Activated naive CD8-positive, alpha-beta T cell treated with anti-CD3 and anti-CD28 coated beads for 36 hours (primary cell): Measurements from ENCODE around the gene KLF8. TPM values are rescaled to one million over a fixed set of nuclear protein-coding genes. Genes with fewer than 3 reads are reported as not detected.
"Not testable (repeated sequence)": the region's sequence is repeated elsewhere in the genome, so short reads cannot be mapped to it uniquely, and the experiment has no call there.

Experiments used
- DNase-seq: peaks from one replicate; pipeline ENCODE4 v3.0.0; 2021
- H3K27ac Mint-ChIP-seq: one replicate; pipeline ENCODE4 v1.8.0; 2022; ENCODE audit warnings: mild to moderate bottlenecking, moderate library complexity, mixed read lengths
- H3K27me3 Mint-ChIP-seq: one replicate; pipeline ENCODE4 v1.8.0; 2022; ENCODE audit warnings: mild to moderate bottlenecking, mixed read lengths
- H3K36me3 Mint-ChIP-seq: one replicate; pipeline ENCODE4 v1.8.0; 2021; ENCODE audit warnings: mild to moderate bottlenecking, mixed read lengths
- H3K4me1 Mint-ChIP-seq: one replicate; pipeline ENCODE4 v1.8.0; 2021; ENCODE audit warnings: mixed read lengths
- H3K4me3 Mint-ChIP-seq: one replicate; pipeline ENCODE4 v1.8.0; 2022; ENCODE audit warnings: mild to moderate bottlenecking, moderate library complexity, mixed read lengths
- H3K9me3 Mint-ChIP-seq: one replicate; pipeline ENCODE4 v1.8.0; 2022; ENCODE audit warnings: mixed read lengths
- total RNA-seq, 2 experiments: library from RNA; stranded (reverse); gene quantifications; one replicate each; pipeline ENCODE4 v1.2.3, GENCODE V29; 2021

The KLF8 gene
- total RNA-seq: 1 to 10 TPM; 1.6 to 1.7 TPM

DNA sequence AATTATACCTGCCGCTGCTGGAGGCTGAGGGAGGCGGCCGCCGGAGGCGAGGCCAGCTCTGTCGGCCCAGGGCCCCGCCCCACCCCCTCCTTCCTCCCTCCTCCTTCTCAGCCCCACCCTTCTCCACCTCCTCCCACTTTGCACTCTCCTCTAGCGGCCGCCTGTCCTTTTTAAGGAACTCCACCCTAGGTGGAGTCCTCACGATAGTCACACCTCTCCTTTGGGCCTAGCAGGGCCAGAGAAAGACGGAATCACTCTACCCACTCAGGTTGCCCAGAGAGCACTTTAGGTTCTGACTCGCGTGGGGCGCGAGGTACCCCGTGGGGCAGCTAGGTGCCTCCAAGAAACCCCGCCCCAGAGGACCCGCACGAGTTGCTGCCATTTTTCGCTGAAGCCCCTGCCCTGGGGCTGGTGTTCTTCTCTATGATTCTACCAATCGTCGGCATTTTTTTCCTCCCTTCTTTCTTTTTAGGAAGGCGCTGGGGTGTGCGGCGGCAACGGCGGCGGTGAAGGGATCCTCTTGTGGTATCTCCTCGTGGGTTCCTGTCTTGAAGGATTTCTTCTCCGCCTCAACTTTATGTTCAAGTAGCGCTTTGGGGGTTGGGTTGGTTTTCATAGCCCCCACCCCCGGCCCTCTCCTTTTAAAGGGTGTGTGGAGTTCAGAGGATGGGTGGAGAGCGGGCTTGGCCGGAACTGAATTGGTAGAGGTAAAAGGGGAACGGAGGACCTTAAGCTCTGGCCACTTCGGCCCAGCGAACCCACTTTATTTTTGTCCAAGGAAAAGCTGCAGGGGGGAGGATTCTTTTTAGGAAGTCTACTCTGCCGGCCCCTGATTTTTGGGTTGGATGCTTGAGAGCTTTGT is at the start of gene KLF8:
Gene KLF8, plus strand, starts transcription at position 136 of the 862 bp plus-strand sequence. CDS start 979 bp downstream, outside the sequence.
- Mint-ChIP-seq H3K27me3 (peaks cover 12% of the 10 kb centered on the region), H3K9me3 (no peaks in the 10 kb centered on the region), H3K4me3 (peak within 1 kb of the TSS; percentile 76), H3K4me1 (peaks cover 4% of the 10 kb centered on the region), H3K27ac (peak within 1 kb of the TSS; percentile 42), H3K36me3 (no peaks in the 10 kb centered on the region)
- DNase-seq: peak; percentile 20

- H3K27ac Mint-ChIP-seq: not testable (repeated sequence)
These were observed 25.2 kb upstream of the KLF8 start for GRCh38 chrX:56206945-56207344.

GRCh38 chrX:56211701-56212100 is 20.5 kb upstream of the KLF8 start:
- Mint-ChIP-seq H3K4me1 (no peaks in the 10 kb centered on the region), H3K9me3 (peaks cover 3% of the 10 kb centered on the region), H3K27me3 (no peaks in the 10 kb centered on the region), H3K4me3 (no peak overlapping the region), H3K36me3 (peaks cover 2% of the 10 kb centered on the region), H3K27ac (no peak overlapping the region)
- DNase-seq: no peak

More at GRCh38 chrX:56206945-56207344, 25.2 kb upstream of the KLF8 start:
- not testable (repeated sequence) for H3K36me3 Mint-ChIP-seq, H3K9me3 Mint-ChIP-seq, H3K4me3 Mint-ChIP-seq, DNase-seq, H3K4me1 Mint-ChIP-seq, H3K27me3 Mint-ChIP-seq

DNA sequence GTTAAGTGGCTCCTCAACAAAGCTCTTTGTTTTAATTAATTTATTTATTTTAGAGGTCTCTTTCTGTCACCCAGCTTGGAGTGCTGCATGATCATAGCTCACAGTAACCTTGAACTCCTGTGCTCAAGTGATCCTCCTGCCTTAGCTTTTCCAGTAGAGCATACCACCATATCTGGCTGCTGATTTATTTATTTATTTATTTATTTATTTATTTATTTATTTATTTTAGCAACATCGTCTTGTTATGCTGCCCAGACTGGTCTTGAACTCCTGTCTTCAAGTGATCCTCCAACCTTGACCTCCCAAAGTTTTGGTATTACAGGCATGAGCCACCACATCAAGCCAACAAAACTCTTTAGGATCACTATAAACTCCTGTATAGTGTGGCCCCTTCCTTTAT is 15.8 kb upstream of the KLF8 start:
- H3K27me3 Mint-ChIP-seq: no peaks in the 10 kb centered on the region
- no peak overlapping the region for H3K27ac Mint-ChIP-seq
- no peak for DNase-seq
- H3K36me3 Mint-ChIP-seq: no peaks in the 10 kb centered on the region
- no peaks in the 10 kb centered on the region for H3K9me3 Mint-ChIP-seq
- no peaks in the 10 kb centered on the region for H3K4me1 Mint-ChIP-seq
- no peak overlapping the region for H3K4me3 Mint-ChIP-seq

DNA sequence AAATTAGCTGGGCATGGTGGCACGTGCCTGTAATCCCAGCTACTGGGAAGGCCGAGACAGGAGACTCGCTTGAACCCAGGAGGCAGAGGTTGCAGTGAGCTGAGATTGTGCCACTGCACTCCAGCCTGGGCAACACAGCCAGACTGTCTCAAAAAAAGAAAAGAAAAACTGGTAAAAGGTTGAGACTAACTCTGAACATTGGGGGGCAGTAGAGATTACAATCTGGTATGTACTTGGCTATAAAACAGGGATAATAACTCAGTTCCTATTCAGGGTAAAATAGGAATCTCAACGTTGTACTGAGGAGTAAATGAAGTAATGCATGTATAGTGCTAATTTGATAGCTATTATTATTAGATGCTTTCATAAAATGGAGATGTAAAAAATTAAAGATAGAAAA is 12.5 kb upstream of the KLF8 start:
- Mint-ChIP-seq H3K27me3 (no peaks in the 10 kb centered on the region), H3K4me1 (no peaks in the 10 kb centered on the region), H3K36me3 (no peaks in the 10 kb centered on the region), H3K4me3 (no peak overlapping the region), H3K9me3 (no peaks in the 10 kb centered on the region), H3K27ac (no peak overlapping the region)
- DNase-seq: no peak

DNA sequence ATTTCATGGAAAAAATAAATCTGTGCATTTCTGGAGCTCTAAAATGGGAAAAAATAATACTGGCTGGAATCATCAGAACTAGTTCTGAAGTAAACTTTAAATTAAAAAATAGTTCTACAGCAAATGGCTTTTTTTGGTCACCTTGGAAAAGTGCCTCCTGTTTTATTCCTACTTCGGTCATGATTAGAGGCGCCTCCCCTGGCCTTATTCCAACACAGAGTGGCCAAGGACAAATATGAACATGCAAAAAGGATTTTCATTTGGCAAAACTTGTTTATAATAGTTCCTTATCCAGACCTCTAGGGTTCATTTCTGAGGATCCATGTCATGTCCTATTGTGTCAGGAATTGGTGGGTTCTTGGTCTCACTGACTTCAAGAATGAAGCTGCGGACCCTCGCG is 11.1 kb upstream of the KLF8 start:
- Mint-ChIP-seq H3K9me3 (no peaks in the 10 kb centered on the region), H3K27me3 (no peaks in the 10 kb centered on the region), H3K4me1 (no peaks in the 10 kb centered on the region), H3K36me3 (no peaks in the 10 kb centered on the region), H3K27ac (no peak overlapping the region), H3K4me3 (no peak overlapping the region)
- no peak for DNase-seq

- Mint-ChIP-seq H3K9me3 (no peaks in the 10 kb centered on the region), H3K4me3 (no peak overlapping the region), H3K27me3 (no peaks in the 10 kb centered on the region), H3K27ac (no peak overlapping the region), H3K4me1 (no peaks in the 10 kb centered on the region), H3K36me3 (no peaks in the 10 kb centered on the region)
- DNase-seq: no peak
These were observed 9.6 kb upstream of the KLF8 start for GRCh38 chrX:56222473-56223000.

GRCh38 chrX:56226980-56227379 is 5.2 kb upstream of the KLF8 start:
- Mint-ChIP-seq H3K27ac (no peak overlapping the region), H3K9me3 (no peaks in the 10 kb centered on the region), H3K4me3 (no peak overlapping the region), H3K4me1 (no peaks in the 10 kb centered on the region), H3K27me3 (peaks cover 12% of the 10 kb centered on the region), H3K36me3 (no peaks in the 10 kb centered on the region)
- DNase-seq: no peak

- DNase-seq: no peak
- Mint-ChIP-seq H3K36me3 (no peaks in the 10 kb centered on the region), H3K27me3 (peaks cover 12% of the 10 kb centered on the region), H3K27ac (no peak overlapping the region), H3K4me1 (peaks cover 4% of the 10 kb centered on the region), H3K4me3 (no peak overlapping the region), H3K9me3 (no peaks in the 10 kb centered on the region)
These were observed 3.2 kb upstream of the KLF8 start for GRCh38 chrX:56228914-56229313.

DNA sequence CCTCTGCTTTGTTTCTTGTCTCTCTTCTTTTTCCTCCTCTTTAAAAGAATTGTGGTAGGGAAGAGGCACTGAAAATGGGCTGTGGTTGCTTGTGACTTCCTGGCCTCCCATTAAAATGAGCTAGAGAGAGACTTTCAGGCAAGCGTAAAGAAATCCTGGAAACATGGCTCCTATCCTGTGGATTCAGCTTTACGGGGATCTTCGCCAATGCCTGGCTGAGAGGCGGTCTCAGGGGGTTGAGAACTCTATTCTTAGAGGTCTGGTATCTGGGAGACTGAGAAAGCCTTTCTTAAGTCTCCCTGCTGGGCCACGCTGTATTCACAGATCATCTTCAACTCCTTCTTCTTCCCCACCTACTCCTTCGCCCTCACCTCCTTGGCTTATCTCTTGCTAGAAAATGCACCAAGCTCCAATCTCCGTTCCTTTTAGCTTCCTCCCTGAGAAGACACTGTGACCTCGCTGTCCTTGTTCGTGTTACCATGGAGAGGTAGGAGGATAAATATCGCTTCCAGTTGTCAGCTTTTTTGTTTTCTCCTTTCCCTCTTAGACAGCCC is 542 bp upstream of the KLF8 start:
- H3K27me3 Mint-ChIP-seq: peaks cover 12% of the 10 kb centered on the region
- H3K4me1 Mint-ChIP-seq: peaks cover 4% of the 10 kb centered on the region
- no peak overlapping the region for H3K27ac Mint-ChIP-seq
- DNase-seq: no peak
- H3K9me3 Mint-ChIP-seq: no peaks in the 10 kb centered on the region
- H3K36me3 Mint-ChIP-seq: no peaks in the 10 kb centered on the region
- H3K4me3 Mint-ChIP-seq: peak overlapping the region; percentile 61

DNA sequence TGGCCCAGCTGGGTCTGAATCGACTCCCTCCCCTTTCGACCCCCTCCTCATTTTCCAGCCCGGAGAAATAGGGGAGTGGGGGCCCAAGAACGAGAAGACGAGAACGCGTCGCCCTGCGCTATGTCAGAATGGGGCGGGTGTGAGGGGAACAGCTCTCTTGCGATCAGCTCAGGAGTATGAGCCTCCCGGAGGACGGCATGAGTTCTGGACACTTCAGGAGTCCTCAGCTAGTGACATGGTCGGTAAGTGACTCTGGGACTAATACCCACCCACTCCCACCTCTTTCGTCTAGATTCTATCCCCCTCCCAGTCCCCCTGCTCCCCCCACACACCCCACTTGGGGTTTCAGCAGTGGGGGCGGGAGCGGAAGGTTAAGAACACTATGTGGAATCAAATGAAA is 944 bp downstream of the KLF8 start:
- Mint-ChIP-seq H3K36me3 (no peaks in the 10 kb centered on the region), H3K27ac (no peak overlapping the region), H3K9me3 (no peaks in the 10 kb centered on the region), H3K4me3 (peak overlapping the region; percentile 76), H3K27me3 (peaks cover 12% of the 10 kb centered on the region), H3K4me1 (peaks cover 4% of the 10 kb centered on the region)
- no peak for DNase-seq

DNA sequence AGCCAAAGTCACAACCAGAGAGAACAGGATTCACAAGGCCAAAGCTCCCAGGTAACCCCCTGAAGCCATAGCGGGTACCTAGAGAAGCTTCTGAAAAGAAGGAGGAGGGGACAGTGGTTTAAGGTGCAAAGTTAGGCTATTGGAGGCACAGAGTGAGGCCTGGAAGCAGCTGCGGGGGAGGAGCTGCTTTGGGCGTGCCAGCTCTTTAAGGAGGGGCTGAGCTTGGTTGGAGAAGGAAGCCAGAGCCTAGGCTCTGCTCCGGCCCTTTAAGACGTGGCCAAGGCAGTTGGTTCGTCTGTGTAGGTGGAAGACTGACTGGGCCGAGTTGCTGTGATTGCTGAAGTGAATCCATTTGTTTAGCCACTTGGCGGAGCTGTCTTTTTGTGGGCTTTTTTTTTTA is 1.5 kb downstream of the KLF8 start:
- Mint-ChIP-seq H3K27me3 (peaks cover 12% of the 10 kb centered on the region), H3K4me1 (peaks cover 4% of the 10 kb centered on the region), H3K9me3 (no peaks in the 10 kb centered on the region), H3K4me3 (peak overlapping the region; percentile 76), H3K27ac (no peak overlapping the region), H3K36me3 (no peaks in the 10 kb centered on the region)
- DNase-seq: no peak

GRCh38 chrX:56248492-56248891 is 16.3 kb downstream of the KLF8 start:
- Mint-ChIP-seq H3K4me3 (no peak overlapping the region), H3K27ac (no peak overlapping the region), H3K4me1 (peaks cover 5% of the 10 kb centered on the region), H3K36me3 (no peaks in the 10 kb centered on the region), H3K9me3 (no peaks in the 10 kb centered on the region), H3K27me3 (no peaks in the 10 kb centered on the region)
- peak; percentile 31 for DNase-seq

DNA sequence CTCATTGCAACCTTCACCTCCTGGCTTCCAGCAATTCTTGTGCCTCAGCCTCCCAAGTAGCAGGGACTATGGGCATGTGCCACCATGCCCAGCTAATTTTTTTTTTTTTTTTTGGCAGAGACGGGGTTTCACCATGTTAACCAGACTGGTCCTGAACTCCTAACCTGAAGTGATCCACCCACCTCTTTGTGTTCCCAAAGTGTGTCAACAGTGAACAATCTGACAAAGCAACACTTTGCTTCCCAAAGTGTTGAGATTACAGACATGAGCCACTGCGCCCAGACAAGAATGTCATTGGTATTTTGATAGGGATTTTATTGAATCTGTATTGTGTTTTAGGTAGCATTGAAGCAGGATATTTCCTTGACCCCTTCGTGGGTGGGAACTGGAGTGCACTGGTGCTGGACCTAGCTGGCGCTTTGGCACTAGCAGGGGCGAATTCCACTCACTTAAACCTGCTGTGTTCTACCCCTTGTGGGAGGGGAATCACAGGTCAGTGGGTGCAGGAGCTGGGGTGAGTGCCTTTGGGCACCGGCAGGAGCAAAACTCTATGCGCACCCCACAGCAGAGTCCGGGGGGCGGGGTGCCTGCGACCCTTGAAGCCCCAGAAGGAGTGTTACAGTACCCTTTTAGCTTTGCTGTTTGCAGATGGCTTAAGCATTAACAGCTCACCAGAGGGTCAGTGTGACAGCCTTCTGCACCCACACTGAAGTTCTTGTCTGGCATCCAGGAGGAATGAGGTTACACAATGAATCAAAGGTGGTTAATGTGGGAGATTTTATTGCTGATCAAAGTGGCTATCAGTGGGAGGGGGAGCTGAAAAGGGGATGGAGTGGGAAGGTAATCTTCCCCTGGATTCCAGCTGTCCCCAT is 21.9 kb downstream of the KLF8 start:
- Mint-ChIP-seq H3K27ac (no peak overlapping the region), H3K4me1 (no peaks in the 10 kb centered on the region), H3K9me3 (no peaks in the 10 kb centered on the region), H3K36me3 (no peaks in the 10 kb centered on the region), H3K4me3 (no peak overlapping the region), H3K27me3 (no peaks in the 10 kb centered on the region)
- DNase-seq: no peak

GRCh38 chrX:56268888-56269287 is 36.7 kb downstream of the KLF8 start:
- no peaks in the 10 kb centered on the region for H3K36me3 Mint-ChIP-seq
- H3K4me1 Mint-ChIP-seq: peaks cover 7% of the 10 kb centered on the region
- no peaks in the 10 kb centered on the region for H3K27me3 Mint-ChIP-seq
- H3K9me3 Mint-ChIP-seq: no peaks in the 10 kb centered on the region
- DNase-seq: no peak
- no peak overlapping the region for H3K4me3 Mint-ChIP-seq
- no peak overlapping the region for H3K27ac Mint-ChIP-seq
